Measurements from ENCODE around the gene GTF3C5. TPM values are rescaled to one million over a fixed set of nuclear protein-coding genes. Genes with fewer than 3 reads are reported as not detected.
"Not testable (repeated sequence)": the region's sequence is repeated elsewhere in the genome, so short reads cannot be mapped to it uniquely, and the experiment has no call there.

Gene GTF3C5
- polyA plus RNA-seq, 1 donor from 2014 or later = 34.5 TPM

DNA sequence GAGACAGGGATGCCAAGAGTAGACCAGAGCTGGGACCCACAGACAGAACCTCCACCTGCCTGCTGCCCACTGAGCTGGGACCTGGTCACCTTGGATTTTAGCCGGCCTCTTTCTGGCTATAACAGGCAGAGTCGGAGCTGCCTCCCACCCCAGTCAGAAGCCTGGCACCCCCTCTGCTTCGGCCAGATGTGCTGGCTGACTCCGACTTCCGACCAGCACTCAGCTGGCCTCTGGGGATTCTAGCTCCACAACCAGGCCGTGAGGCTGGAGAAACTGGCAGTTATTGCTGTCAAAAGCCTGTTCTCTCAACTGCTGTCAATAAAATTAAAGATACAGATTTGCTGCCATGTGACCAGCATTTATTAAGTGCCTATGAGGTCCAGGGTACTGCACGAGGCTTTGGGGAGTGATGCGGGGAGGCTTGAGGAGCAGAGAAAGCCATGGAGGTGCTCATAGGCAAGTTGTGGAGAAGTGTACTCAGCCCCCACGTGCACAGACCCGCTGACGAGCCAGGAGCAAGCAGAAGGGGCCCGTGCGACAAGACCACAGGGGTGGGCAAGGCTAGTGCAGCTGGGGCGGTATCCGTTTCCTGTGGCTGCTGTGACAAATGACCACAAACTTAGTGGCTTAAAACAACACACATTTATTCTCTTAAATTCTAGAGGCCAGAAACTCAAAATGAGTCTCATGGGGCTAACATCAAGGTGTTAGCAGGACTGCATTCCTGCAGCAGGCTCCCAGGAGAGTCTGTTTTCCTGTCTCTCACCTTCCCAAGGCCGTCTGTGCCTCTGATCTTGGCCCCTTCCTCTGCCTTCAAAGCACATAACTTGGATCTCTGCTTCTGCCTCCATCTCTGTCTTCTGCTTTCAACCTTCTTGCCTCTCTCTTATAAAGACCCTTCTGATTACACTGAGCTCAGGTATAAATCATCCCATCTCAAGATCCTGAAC is 39.2 kb upstream of the GTF3C5 start:
- Mint-ChIP-seq H3K36me3 (peaks cover 3% of the 10 kb centered on the region), H3K27me3 (peaks cover 38% of the 10 kb centered on the region), H3K4me3 (peak overlapping the region in 2 of 4 donors; percentile 2 to 23), H3K4me1 (peaks cover 7 to 10% (median 7%) of the 10 kb centered on the region in 3 donors), H3K27ac (no peak overlapping the region), H3K9me3 (peaks cover 0 to 3% (median 2%) of the 10 kb centered on the region in 3 donors)

DNA sequence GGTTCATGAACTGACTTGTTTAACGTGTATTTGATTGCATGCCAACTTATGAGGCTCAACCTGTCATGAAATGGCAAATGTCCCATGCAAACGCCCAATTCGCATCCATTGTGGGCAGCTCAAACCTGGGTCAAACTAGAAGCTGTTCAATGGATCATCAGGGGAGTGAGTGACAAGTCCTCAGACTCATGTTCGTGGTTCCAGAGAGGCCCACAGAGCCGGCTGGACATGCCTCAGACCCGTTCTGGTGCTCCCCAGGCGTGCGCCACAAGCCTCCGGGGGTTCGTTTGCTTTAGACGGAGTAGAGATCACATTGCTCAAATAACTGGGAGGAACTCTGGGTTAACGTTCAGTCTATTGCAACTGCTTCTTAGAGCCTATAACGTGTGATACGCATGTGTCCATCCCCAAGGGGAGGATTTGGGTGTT is 37.3 kb upstream of the GTF3C5 start:
- Mint-ChIP-seq H3K4me3 (no peak overlapping the region), H3K4me1 (peaks cover 7 to 10% (median 7%) of the 10 kb centered on the region in 3 donors), H3K9me3 (peaks cover 0 to 3% (median 2%) of the 10 kb centered on the region in 3 donors), H3K27me3 (peaks cover 35% of the 10 kb centered on the region), H3K27ac (no peak overlapping the region), H3K36me3 (peaks cover 3% of the 10 kb centered on the region)

DNA sequence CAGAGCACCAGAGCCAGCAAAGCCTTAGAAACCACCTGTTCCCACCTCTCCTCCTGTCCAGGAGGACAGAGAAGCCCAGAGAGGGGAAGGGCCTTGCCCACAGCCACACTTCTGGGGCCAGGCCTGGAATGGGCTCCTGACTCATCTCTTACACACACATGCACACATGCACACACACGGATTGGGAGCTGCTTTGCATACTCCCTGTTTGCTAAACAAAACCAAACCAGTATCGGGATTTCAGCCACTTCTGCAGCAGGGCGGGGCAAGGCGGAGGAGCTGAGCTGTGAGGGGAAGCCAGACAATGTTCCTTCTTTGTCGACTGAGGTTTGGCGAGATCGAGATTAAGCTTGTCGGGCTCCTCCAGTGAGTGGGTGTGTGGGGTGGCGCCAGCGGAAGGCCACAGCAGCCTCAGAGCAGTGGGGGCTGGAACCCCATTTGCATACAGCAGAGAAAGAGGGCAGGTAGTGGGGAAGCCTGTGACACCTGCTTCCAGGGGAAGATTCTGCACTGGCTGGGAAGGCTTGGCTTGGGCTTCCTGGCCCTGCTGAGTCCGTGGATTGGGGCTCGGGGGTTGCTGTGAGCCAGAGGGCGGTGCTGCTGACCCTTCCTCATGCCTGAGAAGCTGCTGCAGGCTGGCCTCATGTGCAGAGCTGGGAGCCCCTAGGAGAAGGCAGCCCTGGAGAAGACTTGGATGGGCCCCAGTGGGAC is 36.2 kb upstream of the GTF3C5 start:
- Mint-ChIP-seq H3K27ac (no peak overlapping the region), H3K4me3 (peak overlapping the region in 2 of 4 donors; percentile 73 to 87), H3K9me3 (peaks cover 0 to 3% (median 2%) of the 10 kb centered on the region in 3 donors), H3K27me3 (peaks cover 37% of the 10 kb centered on the region), H3K36me3 (peaks cover 3% of the 10 kb centered on the region), H3K4me1 (peaks cover 7 to 10% (median 7%) of the 10 kb centered on the region in 3 donors)

DNA sequence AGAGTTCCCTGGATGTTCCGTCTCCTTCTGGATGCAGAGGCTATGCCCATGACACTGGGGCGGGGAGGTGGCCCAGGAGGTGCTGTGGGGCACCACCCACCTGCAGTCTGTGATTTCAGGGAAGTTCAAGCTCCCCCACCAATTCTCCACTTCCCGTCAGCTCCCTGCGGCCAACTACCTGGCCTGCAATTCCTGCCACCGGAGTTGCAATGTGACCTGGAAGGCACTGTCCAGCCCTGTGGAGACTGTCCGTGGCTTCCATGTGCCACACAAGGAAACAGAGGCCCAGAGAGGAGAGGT is 35.7 kb upstream of the GTF3C5 start:
- Mint-ChIP-seq H3K4me3 (peak overlapping the region in 1 of 4 donors; percentile 67), H3K4me1 (peaks cover 7 to 10% (median 7%) of the 10 kb centered on the region in 3 donors), H3K36me3 (peaks cover 3% of the 10 kb centered on the region), H3K9me3 (peaks cover 0 to 3% (median 2%) of the 10 kb centered on the region in 3 donors), H3K27me3 (peaks cover 36% of the 10 kb centered on the region), H3K27ac (no peak overlapping the region)

DNA sequence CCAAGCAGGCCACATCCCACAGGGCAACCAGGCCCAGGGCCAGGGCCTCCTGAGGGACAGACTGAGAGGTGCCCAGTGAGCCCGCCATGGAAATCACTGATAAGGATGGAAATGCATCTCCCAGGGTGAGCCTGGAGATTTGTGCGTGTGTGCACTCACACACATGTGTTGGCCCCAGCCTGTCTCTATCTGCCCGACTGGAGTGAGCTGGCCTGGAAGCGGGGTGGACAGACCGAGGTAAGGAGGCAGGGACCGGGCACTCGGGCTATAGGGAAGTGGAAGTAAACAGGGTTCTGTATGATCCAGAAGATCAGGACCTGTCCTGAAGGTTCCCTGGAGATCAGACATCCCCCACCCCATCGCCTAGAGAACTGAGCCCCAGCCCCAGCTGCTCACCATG is 34.9 kb upstream of the GTF3C5 start:
- Mint-ChIP-seq H3K27ac (no peak overlapping the region), H3K36me3 (peaks cover 3% of the 10 kb centered on the region), H3K27me3 (peaks cover 40% of the 10 kb centered on the region), H3K4me3 (peak overlapping the region in 1 of 4 donors; percentile 55), H3K9me3 (no peaks in the 10 kb centered on the region), H3K4me1 (peaks cover 5 to 10% (median 7%) of the 10 kb centered on the region in 3 donors)

DNA sequence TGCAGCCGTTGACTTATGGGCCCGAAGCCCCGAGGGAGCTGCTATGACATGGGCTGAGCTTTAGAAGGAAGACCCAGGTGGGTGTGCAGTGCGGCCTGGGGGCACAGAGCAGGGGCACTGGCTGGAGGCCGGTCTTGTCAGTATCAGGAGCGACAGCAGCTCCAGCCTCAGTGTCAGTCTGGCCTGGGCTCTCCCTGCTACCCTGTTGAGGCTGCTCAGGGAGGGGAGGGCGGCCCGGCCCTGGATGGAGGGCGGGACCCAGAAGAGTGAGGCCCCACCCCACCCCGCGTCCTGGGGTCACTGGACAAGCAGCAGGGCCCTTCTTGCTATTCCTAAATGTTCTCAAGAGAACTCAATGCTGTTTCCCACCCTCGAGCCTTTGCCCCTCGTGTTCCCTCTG is 34.3 kb upstream of the GTF3C5 start:
- Mint-ChIP-seq H3K27ac (no peak overlapping the region), H3K27me3 (peaks cover 35% of the 10 kb centered on the region), H3K36me3 (peaks cover 3% of the 10 kb centered on the region), H3K9me3 (no peaks in the 10 kb centered on the region), H3K4me3 (no peak overlapping the region), H3K4me1 (peaks cover 5 to 10% (median 7%) of the 10 kb centered on the region in 3 donors)

DNA sequence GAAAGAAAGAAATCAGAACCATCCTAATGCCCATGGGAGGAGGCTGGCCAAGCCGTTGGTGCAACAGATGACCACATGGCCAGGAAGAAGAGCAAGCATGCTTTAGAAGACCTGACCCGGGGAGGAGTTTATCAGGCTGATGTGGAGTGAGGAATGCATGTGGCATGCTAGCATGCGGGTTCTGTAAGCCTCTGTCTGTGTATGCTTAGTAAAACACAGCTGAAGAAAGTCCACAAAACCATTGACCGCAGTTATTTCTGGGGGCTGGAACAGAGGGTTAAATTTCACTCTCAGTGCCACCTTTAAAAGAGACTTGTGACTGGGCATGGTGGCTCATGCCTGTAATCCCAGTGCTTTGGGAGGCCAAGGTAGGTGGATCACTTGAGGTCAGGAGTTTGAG is 33.2 kb upstream of the GTF3C5 start:
- no peaks in the 10 kb centered on the region for H3K9me3 Mint-ChIP-seq
- H3K4me3 Mint-ChIP-seq = no peak overlapping the region
- peaks cover 3% of the 10 kb centered on the region for H3K36me3 Mint-ChIP-seq
- peaks cover 4 to 10% (median 5%) of the 10 kb centered on the region in 3 donors for H3K4me1 Mint-ChIP-seq
- no peak overlapping the region for H3K27ac Mint-ChIP-seq
- H3K27me3 Mint-ChIP-seq = peaks cover 29% of the 10 kb centered on the region

DNA sequence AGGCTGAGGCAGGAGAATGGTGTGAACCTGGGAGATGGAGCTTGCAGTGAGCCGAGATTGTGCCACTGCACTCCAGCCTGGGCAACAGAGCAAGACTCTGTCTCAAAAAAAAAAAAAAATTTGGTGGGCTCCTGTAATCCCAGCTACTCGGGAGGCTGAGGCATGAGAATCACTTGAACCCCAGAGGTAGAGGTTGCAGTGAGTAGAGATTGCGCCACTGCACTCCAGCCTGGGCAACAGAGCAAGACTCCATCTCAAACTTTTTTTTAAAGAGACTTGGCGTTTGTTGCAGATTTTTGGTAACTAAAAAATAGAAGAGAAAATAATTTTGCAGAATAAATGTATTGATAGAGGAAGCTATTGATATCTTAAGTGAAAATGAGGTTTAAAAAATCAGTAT is 32.6 kb upstream of the GTF3C5 start:
- not testable (repeated sequence) for H3K36me3 Mint-ChIP-seq, H3K4me3 Mint-ChIP-seq, H3K4me1 Mint-ChIP-seq, H3K27ac Mint-ChIP-seq, H3K9me3 Mint-ChIP-seq
- H3K27me3 Mint-ChIP-seq = peaks cover 32% of the 10 kb centered on the region

DNA sequence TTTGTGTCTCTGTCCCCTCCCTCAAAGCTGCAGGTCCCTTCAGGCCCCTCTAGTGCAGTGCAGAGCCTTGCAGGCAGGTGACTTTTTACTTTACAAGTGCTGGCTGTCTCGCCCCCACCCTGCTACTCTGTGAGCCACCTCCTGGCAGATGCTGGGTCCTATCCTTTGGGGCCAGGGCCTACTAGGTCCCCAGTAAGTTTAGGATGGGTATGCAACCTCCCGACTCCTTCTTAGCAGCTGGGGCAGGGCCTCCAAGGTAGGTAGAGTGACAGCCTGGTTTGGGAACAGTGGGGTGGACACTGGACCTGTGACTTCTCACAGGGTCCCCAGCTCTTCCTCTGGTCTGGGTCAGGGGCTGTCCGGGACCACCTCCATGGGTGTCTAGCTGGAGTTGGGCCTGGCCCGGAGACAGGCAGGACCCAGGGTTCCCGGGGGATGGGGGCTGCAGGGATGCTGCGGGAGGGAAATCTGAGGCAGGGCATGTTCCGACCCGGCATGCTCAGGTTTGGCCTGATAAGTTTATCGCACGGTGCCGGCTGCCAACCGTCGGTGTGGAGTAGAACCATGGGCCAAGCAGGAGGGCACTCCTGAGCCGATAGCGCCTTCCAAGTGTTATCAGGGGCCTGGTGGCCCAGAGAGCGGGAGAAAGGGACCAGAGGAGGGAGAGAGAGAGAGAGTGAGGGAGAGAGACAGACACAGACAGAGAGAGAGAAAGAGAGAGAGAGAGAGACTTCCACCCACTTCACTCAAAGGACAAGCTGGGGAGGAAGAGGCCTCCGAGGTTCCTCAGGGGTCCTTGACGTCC is 31.8 kb upstream of the GTF3C5 start:
- peaks cover 4 to 6% (median 5%) of the 10 kb centered on the region in 3 donors for H3K4me1 Mint-ChIP-seq
- peaks cover 35% of the 10 kb centered on the region for H3K27me3 Mint-ChIP-seq

DNA sequence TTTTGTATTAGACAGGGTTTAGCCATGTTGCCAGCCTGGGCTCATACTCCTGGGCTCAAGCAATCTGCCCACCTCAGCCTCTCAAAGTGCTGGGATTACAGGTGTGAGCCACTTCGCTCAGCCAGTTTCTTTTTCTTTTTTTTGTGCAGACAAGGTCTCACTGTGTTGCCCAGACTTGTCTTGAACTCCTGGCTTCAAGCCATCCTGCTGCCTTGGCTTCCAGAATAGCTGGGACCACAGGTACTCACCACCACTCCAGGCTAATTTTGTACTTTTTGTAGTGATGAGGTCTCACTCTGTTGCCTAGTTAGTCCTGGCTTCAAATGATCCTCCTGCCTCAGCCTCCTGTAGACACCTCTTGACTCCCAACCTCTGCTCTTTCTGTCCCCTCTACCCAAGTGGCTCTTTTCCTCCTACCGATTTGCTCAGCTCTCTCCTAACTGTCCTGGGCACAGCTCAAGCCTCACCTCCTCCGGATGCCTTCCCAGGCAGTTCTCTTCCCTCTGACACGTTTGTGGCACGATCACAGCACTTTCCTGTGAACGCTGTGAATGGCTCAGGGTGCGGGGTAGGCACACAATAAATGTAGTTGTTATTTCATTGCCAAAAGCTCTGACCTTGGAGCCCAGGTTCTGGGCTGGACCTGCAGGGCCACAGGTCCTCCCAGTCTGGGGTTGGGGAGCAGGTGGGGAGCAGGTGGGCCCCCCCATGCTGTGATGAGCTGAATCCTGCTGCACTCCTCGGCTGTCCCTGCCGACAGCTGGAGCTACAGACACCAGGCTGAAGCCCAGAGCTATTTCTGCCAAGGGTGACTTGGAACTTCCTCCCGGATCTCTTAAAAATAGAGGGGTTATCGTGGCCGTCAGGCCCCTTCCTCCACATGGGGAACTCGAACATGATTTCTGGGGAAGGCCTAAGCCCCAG is 28.4 kb upstream of the GTF3C5 start:
- Mint-ChIP-seq H3K27me3 (peaks cover 31% of the 10 kb centered on the region), H3K9me3 (no peaks in the 10 kb centered on the region), H3K27ac (no peak overlapping the region), H3K4me1 (no peaks in the 10 kb centered on the region), H3K4me3 (no peak overlapping the region), H3K36me3 (no peaks in the 10 kb centered on the region)

More for the DNA sequence above, 31.8 kb upstream of the GTF3C5 start:
- no peak overlapping the region for H3K27ac Mint-ChIP-seq
- H3K9me3 Mint-ChIP-seq = no peaks in the 10 kb centered on the region
- peak overlapping the region in 1 of 4 donors; percentile 38 for H3K4me3 Mint-ChIP-seq
- H3K36me3 Mint-ChIP-seq = peaks cover 3% of the 10 kb centered on the region

DNA sequence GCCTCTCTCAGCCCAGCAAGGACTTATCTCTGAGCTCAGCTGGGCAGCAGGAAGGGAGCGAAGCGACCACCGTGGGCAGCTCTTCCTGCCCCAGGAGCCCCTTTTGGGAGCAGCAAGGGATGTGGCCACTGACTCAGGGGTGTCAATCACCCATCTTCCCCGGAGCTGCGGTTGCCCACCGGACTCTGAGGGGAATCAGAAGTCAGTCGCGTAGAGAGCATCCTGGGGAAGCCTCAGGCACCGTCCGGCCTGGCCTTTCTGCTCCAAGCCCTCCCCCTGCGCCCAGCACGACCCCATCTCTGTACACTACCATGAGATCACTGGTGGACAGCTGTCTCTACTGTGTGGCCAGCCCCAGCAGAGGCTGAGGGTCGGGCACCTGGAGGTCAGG is 27.7 kb upstream of the GTF3C5 start:
- Mint-ChIP-seq H3K4me1 (no peaks in the 10 kb centered on the region), H3K4me3 (no peak overlapping the region), H3K9me3 (no peaks in the 10 kb centered on the region), H3K27ac (no peak overlapping the region), H3K36me3 (no peaks in the 10 kb centered on the region), H3K27me3 (peaks cover 32% of the 10 kb centered on the region)

DNA sequence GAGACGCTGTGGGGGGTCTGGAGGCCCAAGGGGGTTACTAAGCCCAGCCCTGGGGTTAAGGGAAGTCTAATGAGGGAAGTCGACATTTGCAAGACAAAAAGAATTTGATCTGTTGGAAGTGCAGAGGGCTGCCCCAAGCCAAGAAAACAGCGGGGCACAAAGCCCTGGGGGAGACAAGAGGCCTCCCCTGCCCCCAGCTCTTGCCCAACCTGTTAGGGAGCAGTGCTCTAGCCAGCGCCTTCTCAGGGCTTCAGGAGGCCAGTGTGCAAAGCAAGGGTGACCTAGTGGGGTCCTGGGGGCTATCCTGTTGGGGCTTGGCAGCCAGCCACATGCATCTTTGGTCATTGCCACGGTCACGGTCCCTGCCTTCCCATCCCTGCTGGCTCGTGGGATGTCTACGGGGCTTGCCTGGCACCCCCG is 27.1 kb upstream of the GTF3C5 start:
- Mint-ChIP-seq H3K9me3 (no peaks in the 10 kb centered on the region), H3K36me3 (no peaks in the 10 kb centered on the region), H3K4me3 (no peak overlapping the region), H3K27ac (no peak overlapping the region), H3K4me1 (no peaks in the 10 kb centered on the region), H3K27me3 (peaks cover 35% of the 10 kb centered on the region)

DNA sequence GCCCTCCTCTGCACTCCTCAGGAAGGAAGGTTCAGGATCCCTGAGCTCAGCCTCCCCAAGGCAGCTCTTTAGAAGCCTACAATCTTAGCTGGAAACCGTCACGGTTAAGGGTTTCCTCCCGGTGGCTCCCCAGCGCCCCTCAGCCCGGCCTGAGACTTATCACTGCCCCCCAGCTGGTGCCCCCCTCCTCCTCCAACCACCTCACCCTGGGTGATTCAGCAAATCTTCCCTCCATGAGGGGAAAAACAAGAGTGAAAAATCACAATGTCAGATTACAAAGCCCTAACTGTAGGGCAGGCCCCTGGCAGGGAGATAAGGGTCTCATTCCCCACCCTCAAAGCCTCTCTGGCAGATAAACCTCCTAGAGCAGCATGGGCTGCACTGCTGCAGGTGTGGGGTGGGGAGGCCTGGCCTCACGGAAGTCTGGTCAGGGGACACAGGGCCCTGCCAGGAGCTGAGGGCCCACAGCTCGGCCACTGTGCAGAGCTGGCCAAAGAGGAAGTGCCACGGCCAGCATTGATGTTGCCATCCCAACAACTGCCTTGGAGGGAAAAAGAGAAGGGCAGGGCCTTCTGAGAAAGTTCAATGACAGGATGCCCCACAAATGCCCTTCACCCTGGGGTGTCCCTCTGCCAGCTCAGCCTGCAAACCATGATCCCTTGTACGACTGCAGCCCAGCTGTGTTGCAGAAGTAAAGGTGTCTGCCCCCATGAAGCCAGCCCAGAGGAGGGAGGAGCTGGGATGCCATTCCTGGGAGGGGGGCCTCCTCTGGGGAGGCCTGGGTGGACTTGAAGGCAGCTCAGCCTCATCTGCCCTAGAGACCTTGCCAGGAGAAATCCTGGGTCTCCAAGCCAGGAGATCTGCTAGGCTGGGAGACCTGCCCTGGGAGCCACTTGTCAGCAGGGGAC is 26.5 kb upstream of the GTF3C5 start:
- Mint-ChIP-seq H3K27me3 (peaks cover 35% of the 10 kb centered on the region), H3K36me3 (no peaks in the 10 kb centered on the region), H3K27ac (no peak overlapping the region), H3K4me1 (no peaks in the 10 kb centered on the region), H3K9me3 (peaks cover 0 to under 1% (median 0%) of the 10 kb centered on the region in 3 donors), H3K4me3 (no peak overlapping the region)
